Body of pancreas (tissue), 4 donors: ENCODE results near the gene TMEM217.

Source experiments
- CTCF ChIP-seq, 7 experiments: fragments of 450-650 bp in 4 of 7; fragments of 200-600 bp in 3 of 7; sonication (generic) in 3 of 7; IDR thresholded peaks; one replicate each; pipeline ENCODE4 v1.5.1; 2016 to 2019; ENCODE audit warnings: antibody characterized with exemption in 7 of 7
- POLR2A ChIP-seq, 3 donors: fragments of 450-650 bp; IDR thresholded peaks; one replicate each; pipeline ENCODE4 v1.6.1; 2016; ENCODE audit warnings: antibody characterized with exemption in 3 of 3, mild to moderate bottlenecking in 2 of 3

DNA sequence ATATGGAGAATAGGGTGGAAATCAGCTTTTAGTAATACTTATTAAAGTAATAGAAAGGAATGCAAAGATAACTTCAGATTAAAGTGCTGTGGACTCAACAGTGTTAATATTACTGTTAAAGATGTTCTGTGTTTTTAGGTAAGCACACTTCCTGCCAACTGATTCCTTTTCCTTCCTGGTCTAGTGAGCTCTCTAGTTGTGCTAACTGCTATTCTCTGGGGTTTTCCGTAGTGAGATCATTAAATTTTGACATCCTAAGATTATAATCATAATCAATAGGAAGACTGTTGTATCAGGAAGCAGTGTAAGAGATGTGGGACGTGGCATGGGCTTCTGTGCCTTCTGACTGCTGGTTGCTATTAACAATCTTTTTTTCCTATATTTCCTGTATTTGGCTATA, 1.2 kb upstream of the TMEM217 start:
- TF ChIP-seq CTCF (IDR thresholded peaks at IDR 0.05) (no peak), POLR2A (IDR thresholded peaks at IDR 0.05) (peak in 2 of 3 donors; percentile 16 to 36)
